Measurements from ENCODE around the gene MRI1.
"Not testable (repeated sequence)": the region's sequence is repeated elsewhere in the genome, so short reads cannot be mapped to it uniquely, and the experiment has no call there.

Gene MRI1

DNA sequence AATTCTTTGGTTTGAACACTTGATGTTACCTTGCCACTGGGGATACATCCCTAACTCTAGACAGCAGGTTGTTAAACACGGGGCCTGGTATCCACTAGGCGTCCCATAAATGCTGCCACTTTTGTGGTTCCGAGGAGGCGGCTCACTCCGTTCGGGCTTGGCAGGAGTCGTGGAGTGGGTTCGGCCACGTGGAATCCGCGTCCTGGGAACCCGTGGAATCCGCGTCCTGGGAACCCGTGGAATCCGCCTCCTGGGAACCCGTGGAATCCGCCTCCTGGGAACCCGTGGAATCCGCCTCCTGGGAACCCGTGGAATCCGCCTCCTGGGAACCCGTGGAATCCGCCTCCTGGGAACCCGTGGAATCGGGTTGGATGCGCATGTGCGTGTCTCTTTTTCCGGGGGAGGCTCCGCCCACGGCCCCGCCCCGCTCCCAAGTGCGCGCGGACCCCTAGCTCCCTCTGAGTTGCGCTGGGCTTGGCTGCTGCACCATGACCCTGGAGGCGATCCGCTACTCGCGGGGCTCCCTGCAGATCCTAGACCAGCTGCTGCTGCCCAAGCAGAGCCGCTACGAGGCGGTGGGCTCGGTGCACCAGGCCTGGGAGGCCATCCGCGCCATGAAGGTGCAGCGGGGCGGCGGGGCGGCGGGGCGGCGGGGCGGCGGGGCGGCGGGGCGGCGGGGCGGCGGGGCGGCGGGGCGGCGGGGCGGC, at the start of gene MRI1:
Gene MRI1, plus strand, starts transcription at position 422 of the 707 bp plus-strand sequence. Its CDS starts 67 bp downstream, at position 489.
- DNase-seq: peak; percentile 54

DNA sequence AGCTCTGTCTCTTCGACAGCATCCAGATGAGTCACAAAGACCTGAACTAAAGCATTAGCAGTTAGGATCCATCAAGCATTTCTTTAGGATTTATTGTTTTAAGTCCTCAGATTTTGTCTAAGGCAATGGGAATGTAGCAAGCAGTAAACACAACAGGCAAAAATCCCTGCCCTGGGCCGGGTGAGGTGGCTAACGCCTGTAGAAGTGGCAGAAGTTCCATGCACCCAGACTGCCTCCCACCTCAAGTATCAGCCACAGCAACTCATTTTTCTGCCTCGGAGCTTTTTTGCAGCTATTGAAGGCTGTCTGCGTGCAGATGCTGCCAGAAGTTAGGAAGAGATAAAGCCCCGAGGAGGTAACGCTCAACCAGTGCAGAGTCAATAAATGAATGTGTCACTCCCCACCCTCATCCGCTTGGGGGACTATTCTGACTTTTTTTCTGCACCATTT, 47.1 kb upstream of the MRI1 start:
- no peak for DNase-seq

- DNase-seq: no peak
Measured at GRCh38 chr19:13718733-13719132, 45.6 kb upstream of the MRI1 start.

- no peak for DNase-seq
Measured at GRCh38 chr19:13722146-13722545, 42.2 kb upstream of the MRI1 start.

DNA sequence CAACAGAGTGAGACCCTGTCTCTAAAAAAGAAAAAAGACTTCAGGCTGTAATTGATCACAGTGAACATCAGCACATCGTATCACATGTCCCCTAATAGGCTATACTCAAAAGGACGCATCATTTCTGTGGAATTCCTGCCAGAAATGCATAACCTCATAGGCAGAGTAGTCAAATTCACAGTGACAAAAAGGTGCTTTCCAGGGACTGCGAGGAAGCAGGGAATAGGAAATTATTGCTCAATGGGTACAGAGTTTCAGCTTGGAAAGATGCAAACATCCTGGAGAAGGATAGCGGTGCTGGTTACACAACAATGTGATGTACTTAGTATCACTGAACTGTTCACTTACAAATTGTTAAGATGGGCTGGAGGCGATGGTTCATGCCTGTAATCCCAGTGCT, 41.1 kb upstream of the MRI1 start:
- no peak for DNase-seq

DNA sequence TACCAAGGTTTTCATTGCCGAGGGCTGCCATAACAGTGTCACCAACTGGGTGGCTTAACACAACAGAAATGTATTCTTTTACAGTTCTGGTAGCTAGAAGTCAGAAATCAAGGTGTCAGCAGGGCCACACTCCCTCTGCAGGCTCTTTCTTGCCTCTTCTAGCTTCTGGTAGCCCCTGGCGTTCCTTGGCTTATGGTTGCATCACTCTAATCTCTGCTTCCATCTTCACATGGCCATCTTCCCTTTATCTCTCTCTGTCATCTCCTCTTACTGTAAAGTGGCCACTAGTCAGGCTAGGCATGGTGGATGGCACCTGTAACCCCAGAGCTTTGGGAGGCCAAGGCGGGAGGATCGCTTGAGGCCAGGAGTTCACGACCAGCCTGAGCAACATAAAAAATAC, 38.0 kb upstream of the MRI1 start:
- DNase-seq: no peak

DNA sequence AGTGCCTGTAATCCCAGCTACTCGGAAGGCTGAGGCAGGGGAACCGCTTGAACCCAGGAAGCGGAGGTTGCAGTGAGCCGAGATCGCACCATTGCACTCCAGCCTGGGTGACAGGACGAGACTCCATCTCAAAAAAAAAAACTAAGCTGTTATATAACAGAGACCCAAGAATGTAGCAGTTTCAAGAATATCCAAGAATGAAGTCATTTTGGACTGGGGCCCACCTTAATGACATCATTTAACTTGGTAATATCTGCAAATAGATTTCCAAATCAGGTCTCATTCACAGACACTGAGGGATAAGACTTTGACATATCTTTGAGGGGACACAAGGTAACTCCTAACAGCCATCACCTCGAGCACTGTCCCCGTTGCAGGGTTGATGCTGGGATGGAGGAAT, 36.5 kb upstream of the MRI1 start:
- DNase-seq: no peak

- no peak for DNase-seq
Measured at GRCh38 chr19:13729859-13730258, 34.5 kb upstream of the MRI1 start.

DNA sequence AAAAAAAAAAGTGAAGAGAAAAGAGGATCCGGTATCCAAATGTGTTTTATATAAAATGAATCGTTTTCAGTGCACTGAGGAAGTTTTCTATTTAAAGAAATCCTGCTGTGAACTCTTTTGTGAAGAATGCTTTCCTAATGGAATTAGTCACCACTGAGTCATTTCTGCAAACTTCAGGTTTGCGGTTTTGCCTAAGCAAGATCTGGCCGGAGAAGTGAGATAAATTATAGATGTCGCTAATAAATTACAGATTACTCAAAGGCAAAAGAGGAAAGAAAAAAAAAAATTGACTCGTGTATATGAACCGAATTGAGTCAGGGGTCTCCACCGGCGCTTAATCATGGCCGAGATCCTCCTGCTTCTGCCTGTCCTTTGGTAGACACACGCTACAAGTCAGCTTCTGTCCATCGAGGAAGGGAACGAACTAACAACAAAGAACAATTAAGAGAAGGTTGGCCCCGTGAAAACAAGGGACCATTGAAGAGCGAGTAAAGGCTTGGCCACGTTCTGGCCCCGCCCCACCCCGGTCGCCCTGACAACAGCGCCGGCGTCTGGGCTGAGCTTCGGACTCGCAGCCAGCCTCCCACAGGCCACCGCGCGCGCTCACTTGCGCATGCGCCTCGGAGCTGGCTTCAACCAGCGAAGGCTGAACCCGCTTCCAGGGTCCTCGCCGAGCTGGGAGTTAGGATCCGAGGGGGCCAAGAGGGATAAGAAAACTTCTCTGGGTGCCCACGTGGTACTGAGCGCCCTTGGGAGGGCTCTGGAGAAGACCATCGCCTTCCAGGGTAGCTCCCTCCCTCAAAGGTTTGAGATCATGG, 33.0 kb upstream of the MRI1 start:
- DNase-seq: peak; percentile 95

- DNase-seq: no peak
Measured at GRCh38 chr19:13732337-13732736, 32.0 kb upstream of the MRI1 start.

DNA sequence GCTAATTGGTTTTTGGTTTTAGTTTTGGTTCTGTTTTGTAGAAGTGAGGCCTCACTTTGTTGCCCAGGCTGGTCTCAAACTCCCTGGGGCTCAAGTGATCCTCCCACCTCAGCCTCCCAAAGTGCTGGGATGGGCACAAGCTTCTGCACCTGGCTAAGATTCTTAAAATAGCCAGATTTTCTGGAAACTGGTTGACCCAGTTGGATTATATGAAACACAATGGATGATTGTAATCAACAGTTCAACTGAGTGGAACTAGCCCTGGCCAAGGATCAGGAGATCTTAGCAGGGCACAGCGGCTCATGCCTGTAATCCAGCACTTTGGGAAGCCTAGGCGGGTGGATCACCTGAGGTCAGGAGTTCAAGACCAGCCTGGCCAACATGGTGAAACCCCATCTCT, 29.6 kb upstream of the MRI1 start:
- DNase-seq: no peak

DNA sequence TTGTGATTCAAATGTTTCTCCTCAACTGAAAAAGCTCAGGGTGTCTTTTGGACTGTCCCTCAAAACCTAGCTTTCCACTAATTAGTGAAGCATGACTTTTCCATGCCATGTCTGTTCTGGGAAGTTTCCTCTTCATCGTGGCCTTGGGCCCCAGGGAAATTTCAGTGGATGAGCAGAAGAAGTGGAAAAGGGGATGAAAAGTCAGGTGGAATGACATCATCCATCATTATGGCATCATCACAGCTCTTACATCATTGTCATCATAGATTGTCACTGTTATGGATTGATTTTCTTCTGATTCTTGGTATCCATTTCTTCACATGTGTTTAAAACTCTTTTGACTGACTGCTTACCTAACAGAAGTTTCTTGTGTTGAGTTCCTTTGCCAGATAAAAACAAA, 26.2 kb upstream of the MRI1 start:
- no peak for DNase-seq

- no peak for DNase-seq
Measured at GRCh38 chr19:13741893-13742292, 22.4 kb upstream of the MRI1 start.

GRCh38 chr19:13742756-13743155, 21.6 kb upstream of the MRI1 start:
- DNase-seq: no peak

DNA sequence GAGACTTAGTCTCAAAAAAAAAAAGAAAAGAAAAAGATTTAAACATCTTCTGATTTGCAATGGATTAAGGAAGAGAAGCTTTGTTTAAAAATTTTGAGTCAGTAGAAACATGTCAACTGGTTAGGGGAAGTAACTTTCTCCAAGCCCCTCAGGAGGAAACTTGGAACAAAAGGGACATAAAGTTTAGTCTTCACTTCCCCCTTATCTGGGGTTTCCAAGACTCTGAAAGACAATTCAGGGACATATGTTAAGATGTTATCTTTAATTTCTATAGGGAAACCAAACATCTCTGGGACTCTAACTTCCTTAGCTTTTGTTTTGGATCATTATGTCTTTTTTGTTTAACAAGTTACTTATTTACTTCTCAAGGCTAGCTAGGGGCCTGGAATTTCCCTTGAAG, 20.1 kb upstream of the MRI1 start:
- no peak for DNase-seq

- DNase-seq: no peak
Measured at GRCh38 chr19:13747098-13747453, 17.2 kb upstream of the MRI1 start.

- DNase-seq: peak; percentile 23
Measured at GRCh38 chr19:13748169-13748828, 16.0 kb upstream of the MRI1 start.

- DNase-seq: no peak
Measured at GRCh38 chr19:13751436-13751835, 12.9 kb upstream of the MRI1 start.

GRCh38 chr19:13753622-13754021, 10.7 kb upstream of the MRI1 start:
- DNase-seq: not testable (repeated sequence)

DNA sequence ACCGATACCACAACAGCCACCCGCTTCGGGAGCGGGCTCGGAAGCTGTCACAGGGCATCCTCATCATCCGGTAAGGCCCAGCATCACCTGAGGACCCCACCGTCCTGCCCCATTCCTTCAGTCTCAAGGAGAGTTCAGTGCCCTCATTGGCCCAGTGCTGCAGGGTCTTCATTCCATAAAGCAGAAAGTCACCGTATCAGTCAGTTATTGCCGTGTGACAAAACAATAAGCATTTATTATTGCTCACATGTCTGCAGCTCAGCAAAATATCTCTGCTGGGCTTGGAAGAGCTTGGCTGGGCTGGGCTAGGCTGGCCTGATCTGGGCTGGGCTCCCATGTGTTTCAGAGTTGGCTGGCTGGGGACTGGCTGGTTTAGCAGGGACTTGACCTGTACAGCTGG, 8.1 kb upstream of the MRI1 start:
- DNase-seq: no peak

DNA sequence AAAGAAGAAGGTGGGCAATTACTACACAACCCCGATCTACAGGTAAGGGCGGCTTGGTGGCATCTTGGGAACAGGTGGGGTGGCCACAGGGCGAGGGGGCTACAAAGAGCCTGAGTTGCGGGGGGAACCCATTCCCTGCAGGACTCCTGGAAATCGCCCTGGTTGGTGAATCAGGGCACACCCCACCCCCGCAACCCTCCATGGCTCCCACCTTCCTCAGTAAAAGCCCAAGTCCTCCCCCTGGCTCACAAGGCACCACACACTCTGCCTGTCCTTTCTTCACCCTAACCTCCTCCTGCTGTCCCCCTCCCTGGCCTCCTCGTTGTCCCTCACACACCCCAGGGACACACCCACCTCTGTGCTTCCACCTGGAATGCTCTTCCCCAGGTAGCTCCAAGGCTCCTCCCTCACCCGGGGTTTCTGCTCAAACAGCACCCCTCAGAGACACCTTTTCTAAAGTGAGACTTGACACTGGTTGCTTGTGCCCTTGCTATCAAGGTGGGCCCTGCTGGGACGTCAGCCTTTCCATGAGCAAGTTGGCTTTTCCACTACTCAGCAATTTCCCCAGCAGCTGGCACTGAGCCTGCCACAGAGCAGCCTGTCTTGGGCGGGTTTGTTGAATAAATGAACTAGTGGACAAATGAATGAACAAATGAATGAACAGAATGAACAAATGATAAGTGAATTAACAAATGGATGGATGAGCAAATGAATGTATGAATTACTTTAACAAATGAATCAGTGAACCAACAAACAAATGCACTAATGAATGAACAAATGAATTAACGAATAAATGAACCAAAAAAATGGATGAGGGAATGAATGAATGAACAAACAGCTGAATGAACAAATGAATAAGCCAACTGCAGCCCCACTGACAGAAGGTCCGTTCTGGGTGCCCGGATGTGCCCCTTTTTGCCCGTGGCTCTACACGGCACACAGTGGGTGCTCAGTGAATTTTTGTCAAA, 6.2 kb upstream of the MRI1 start:
- no peak for DNase-seq

DNA sequence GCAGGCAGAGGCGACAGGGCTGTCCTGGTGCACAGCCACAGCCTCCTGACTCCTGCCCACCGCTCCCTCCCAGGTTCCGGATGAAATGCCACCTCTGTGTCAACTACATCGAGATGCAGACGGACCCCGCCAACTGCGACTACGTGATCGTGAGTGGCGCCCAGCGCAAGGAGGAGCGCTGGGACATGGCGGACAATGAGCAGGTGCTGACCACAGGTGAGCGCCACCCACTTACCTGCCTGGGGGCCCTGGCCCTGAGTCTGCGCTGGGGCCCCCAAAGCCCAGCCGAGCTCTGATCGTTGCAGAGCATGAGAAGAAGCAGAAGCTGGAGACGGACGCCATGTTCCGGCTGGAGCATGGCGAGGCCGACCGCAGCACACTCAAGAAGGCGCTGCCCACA, 5.5 kb upstream of the MRI1 start:
- DNase-seq: no peak

- no peak for DNase-seq
Measured at GRCh38 chr19:13761423-13761822, 2.9 kb upstream of the MRI1 start.

Measured in activated CD4-positive, alpha-beta T cell treated with anti-CD3 and anti-CD28 coated beads, Interleukin-2, amount 50 U/mL, for 1 hour (primary cell).